ENCODE measurements around the gene HMOX1. TPM values are rescaled to one million over a fixed set of nuclear protein-coding genes. Genes with fewer than 3 reads are reported as not detected.

Gene HMOX1
- total RNA-seq, 1 experiment from 2014 or later = 12.1 TPM

GRCh38 chr22:35343664-35344550 lies 37.0 kb upstream of the HMOX1 start (continued):
- no peak for TF ChIP-seq AR (CRISPR knock-in tag; IDR thresholded peaks at IDR 0.05)
- TF ChIP-seq JAZF1 (CRISPR knock-in tag; IDR thresholded peaks at IDR 0.05) = no peak

- H3K4me1 Mint-ChIP-seq = peaks cover under 1% of the 10 kb centered on the region; the same call in 1 of the 2 replicates
- ChIA-PET CTCF (interaction anchor here (1.4 kb wide), 1 partner anchor 86 kb away, joined by 3 read pairs; no protein-coding TSS in a partner anchor), POLR2A (no interaction called here)
- no peak overlapping the region for H3K4me3 Mint-ChIP-seq
- ATAC-seq (no peak), DNase-seq (ENCODE audit: low spot score) (no peak)
- H3K36me3 Mint-ChIP-seq = peaks cover 2% of the 10 kb centered on the region; the same call in 1 of the 2 replicates
- H3K27ac Mint-ChIP-seq = no peak overlapping the region; the same call in 1 of the 2 replicates
- no peaks in the 10 kb centered on the region for H3K9me3 Mint-ChIP-seq
- TF ChIP-seq FOXK1 (CRISPR knock-in tag; IDR thresholded peaks at IDR 0.05) (no peak), FOXP4 (CRISPR knock-in tag; IDR thresholded peaks at IDR 0.05) (no peak), RELA (CRISPR knock-in tag; IDR thresholded peaks at IDR 0.05; ENCODE audit: borderline replicate concordance) (no peak), MAX (CRISPR knock-in tag; IDR thresholded peaks at IDR 0.05) (no peak), FOXJ3 (CRISPR knock-in tag; IDR thresholded peaks at IDR 0.05; ENCODE audit: borderline replicate concordance) (no peak), GTF2I (CRISPR knock-in tag; conservative IDR thresholded peaks at IDR 0.05) (no peak), NFYB (CRISPR knock-in tag; conservative IDR thresholded peaks at IDR 0.05; ENCODE audit: low read depth) (no peak), AR (CRISPR knock-in tag; IDR thresholded peaks at IDR 0.05) (no peak), ELF4 (CRISPR knock-in tag; IDR thresholded peaks at IDR 0.05; ENCODE audit: low read depth) (no peak)
- no peaks in the 10 kb centered on the region for H3K27me3 Mint-ChIP-seq (ENCODE audit: low read depth)
Measured at GRCh38 chr22:35344956-35345690, 35.8 kb upstream of the HMOX1 start.

DNA sequence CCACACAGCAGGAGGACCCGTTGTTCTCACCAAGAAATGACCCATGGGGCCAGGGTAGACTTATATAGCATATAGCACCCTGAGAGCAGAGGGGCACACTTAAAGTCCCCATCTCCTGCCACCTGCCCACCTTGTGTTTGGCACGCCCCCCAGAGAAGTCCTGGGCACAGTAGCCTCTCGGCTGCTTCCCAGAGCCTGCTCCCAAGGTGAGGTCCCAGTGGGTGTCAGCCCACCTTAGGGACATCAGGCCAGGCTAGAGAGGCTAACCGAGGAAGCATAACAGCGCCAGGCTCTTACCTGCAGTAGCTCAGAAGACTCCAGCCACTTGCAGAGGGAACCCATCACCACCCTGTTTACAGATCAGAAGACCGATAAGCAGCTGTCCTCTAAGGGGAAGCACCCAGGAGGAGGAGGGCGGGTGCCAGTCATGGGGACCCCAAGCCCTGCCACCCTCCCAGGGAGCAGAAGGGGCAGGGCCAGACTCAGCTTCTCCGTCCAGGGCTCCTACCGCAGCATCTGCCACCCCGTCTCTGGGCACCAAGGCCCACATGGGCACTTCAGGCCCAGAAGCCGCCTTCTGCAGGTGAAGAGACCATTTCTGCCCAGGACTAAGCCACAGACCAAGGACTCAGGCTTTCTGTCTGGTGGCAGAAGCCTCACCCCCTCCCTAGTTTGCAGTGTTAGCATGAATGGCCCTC lies 34.9 kb upstream of the HMOX1 start:
- Mint-ChIP-seq H3K27ac (no peak overlapping the region), H3K4me3 (no peak overlapping the region), H3K4me1 (peaks cover 6% of the 10 kb centered on the region), H3K9me3 (no peaks in the 10 kb centered on the region), H3K36me3 (peaks cover under 1% of the 10 kb centered on the region; the same call in 1 of the 2 replicates), H3K27me3 (ENCODE audit: low read depth) (peaks cover 1% of the 10 kb centered on the region; the same call in 1 of the 2 replicates)
- POLR2A ChIA-PET = no interaction called here
- no peak for ATAC-seq
- DNase-seq (ENCODE audit: low spot score) = no peak
- CTCF ChIA-PET = interaction anchor here (1.4 kb wide), 1 partner anchor 85 kb away, joined by 3 read pairs; no protein-coding TSS in a partner anchor
- TF ChIP-seq PRRX2 (CRISPR knock-in tag; IDR thresholded peaks at IDR 0.05) (no peak), ZNF532 (CRISPR knock-in tag; IDR thresholded peaks at IDR 0.05; ENCODE audit: borderline replicate concordance) (no peak), GTF2I (CRISPR knock-in tag; conservative IDR thresholded peaks at IDR 0.05) (no peak), AR (CRISPR knock-in tag; IDR thresholded peaks at IDR 0.05) (no peak)

Measured in WTC11 (cell line).